GM23338 (cell line): Measurements from ENCODE around the gene ABHD12. TPM values are rescaled to one million over a fixed set of nuclear protein-coding genes. Genes with fewer than 3 reads are reported as not detected.

Experiments used
- ATAC-seq: fragments of 200-7000 bp; cut with Tn5 transposase; 3 replicates; pipeline ENCODE4 v1.9.1; 2020
- DNase-seq: peaks from one replicate; pipeline ENCODE4 v3.0.0-alpha.2; 2015; ENCODE audit warnings: low spot score
- H2AFZ ChIP-seq: fragments of 200-600 bp; sonication (generic); 2 replicates; pipeline ENCODE4 v1.8.0; 2016; ENCODE audit warnings: antibody characterized with exemption, mild to moderate bottlenecking, moderate library complexity
- H3F3A ChIP-seq: fragments of 200-600 bp; sonication (generic); replicated peaks from 2 replicates; pipeline ENCODE4 v1.8.0; 2017; ENCODE audit warnings: antibody characterized with exemption, mixed run types, low read depth
- H3K27ac ChIP-seq: fragments of 200-600 bp; sonication (generic); 2 replicates; pipeline ENCODE4 v1.6.1; 2016; ENCODE audit warnings: low read depth
- H3K27me3 ChIP-seq: fragments of 200-600 bp; sonication (generic); 2 replicates; pipeline ENCODE4 v1.8.0; 2016; ENCODE audit warnings: mild to moderate bottlenecking, mixed run types, moderate library complexity; ENCODE audit not compliant: insufficient read depth
- H3K36me3 ChIP-seq: fragments of 200-600 bp; sonication (generic); 2 replicates; pipeline ENCODE4 v1.8.0; 2016; ENCODE audit warnings: mild to moderate bottlenecking; ENCODE audit not compliant: insufficient read depth
- H3K4me1 ChIP-seq: fragments of 200-600 bp; sonication (generic); 2 replicates; pipeline ENCODE4 v1.8.0; 2016; ENCODE audit warnings: mild to moderate bottlenecking, moderate library complexity; ENCODE audit not compliant: insufficient read depth
- H3K4me2 ChIP-seq: fragments of 200-600 bp; sonication (generic); 2 replicates; pipeline ENCODE4 v1.7.1; 2017; ENCODE audit warnings: mixed run types
- H3K4me3 ChIP-seq: fragments of 200-600 bp; sonication (generic); 2 replicates; pipeline ENCODE4 v1.6.1; 2016; ENCODE audit warnings: mixed run types
- H3K79me2 ChIP-seq: fragments of 200-600 bp; sonication (generic); replicated peaks from 2 replicates; pipeline ENCODE4 v1.8.0; 2017; ENCODE audit warnings: mild to moderate bottlenecking; ENCODE audit not compliant: insufficient read depth
- H3K9me2 ChIP-seq: fragments of 200-600 bp; sonication (generic); 2 replicates; pipeline ENCODE4 v1.8.0; 2017; ENCODE audit not compliant: insufficient read depth
- H4K20me1 ChIP-seq: fragments of 200-600 bp; sonication (generic); replicated peaks from 2 replicates; pipeline ENCODE4 v1.8.0; 2017; ENCODE audit warnings: mild to moderate bottlenecking; ENCODE audit not compliant: insufficient read depth
- H3K27ac Mint-ChIP-seq: 2 replicates; pipeline ENCODE4 v1.8.0; 2020; ENCODE audit warnings: inconsistent platforms, mild to moderate bottlenecking, moderate library complexity, mixed read lengths
- H3K27me3 Mint-ChIP-seq: 3 replicates; pipeline ENCODE4 v1.8.0; 2022; ENCODE audit warnings: low read depth, mild to moderate bottlenecking, moderate library complexity, mixed read lengths, inconsistent platforms; ENCODE audit not compliant: insufficient read depth, poor library complexity
- H3K36me3 Mint-ChIP-seq: 3 replicates; pipeline ENCODE4 v1.8.0; 2021; ENCODE audit warnings: low read depth, mild to moderate bottlenecking, inconsistent platforms, moderate library complexity, mixed read lengths
- H3K4me1 Mint-ChIP-seq: 3 replicates; pipeline ENCODE4 v1.8.0; 2020; ENCODE audit warnings: mild to moderate bottlenecking, inconsistent platforms, mixed read lengths
- H3K4me3 Mint-ChIP-seq: 3 replicates; pipeline ENCODE4 v1.8.0; 2021; ENCODE audit warnings: moderate library complexity, mild to moderate bottlenecking, inconsistent platforms, mixed read lengths
- H3K9me3 Mint-ChIP-seq: 3 replicates; pipeline ENCODE4 v1.8.0; 2020; ENCODE audit warnings: moderate library complexity, mild to moderate bottlenecking, inconsistent platforms, mixed read lengths
- CREB1 ChIP-seq: fragments of 250-450 bp; sonication (Bioruptor Pico); IDR thresholded peaks from 2 replicates; pipeline ENCODE4 v1.5.0; 2020; ENCODE audit warnings: low read depth, mild to moderate bottlenecking, moderate library complexity
- EZH2 ChIP-seq: fragments of 200-600 bp; sonication (generic); IDR thresholded peaks from one replicate; pipeline ENCODE4 v1.8.0; 2017; ENCODE audit warnings: antibody characterized with exemption, mild to moderate bottlenecking, low read depth; ENCODE audit not compliant: unreplicated experiment
- EZH2phosphoT487 ChIP-seq: fragments of 200-600 bp; sonication (generic); IDR thresholded peaks from one replicate; pipeline ENCODE4 v1.8.1; 2018; ENCODE audit warnings: antibody characterized with exemption; ENCODE audit not compliant: unreplicated experiment
- JUNB ChIP-seq: IDR thresholded peaks from one replicate; pipeline ENCODE4 v1.6.1; 2016; ENCODE audit warnings: antibody characterized with exemption; ENCODE audit not compliant: unreplicated experiment
- NANOG ChIP-seq: IDR thresholded peaks from 2 replicates; pipeline ENCODE4 v1.6.1; 2016; ENCODE audit warnings: antibody characterized with exemption, borderline replicate concordance
- POLR2AphosphoS5 ChIP-seq: IDR thresholded peaks from 2 replicates; pipeline ENCODE4 v1.6.1; 2016; ENCODE audit warnings: antibody characterized with exemption, low read depth
- STAT1 ChIP-seq: IDR thresholded peaks from one replicate; pipeline ENCODE4 v1.6.1; 2016; ENCODE audit warnings: antibody characterized with exemption; ENCODE audit not compliant: unreplicated experiment
- ZNF114 ChIP-seq: fragments of 250-450 bp; sonication (Bioruptor Pico); IDR thresholded peaks from 2 replicates; pipeline ENCODE4 v1.5.0; 2020; ENCODE audit warnings: mild to moderate bottlenecking, moderate library complexity
- ZNF331 ChIP-seq: fragments of 250-450 bp; sonication (Bioruptor Pico); IDR thresholded peaks from 2 replicates; pipeline ENCODE4 v1.5.0; 2020; ENCODE audit warnings: low read depth, mild to moderate bottlenecking, moderate library complexity
- polyA plus RNA-seq: library from polyadenylated mRNA; unstranded; fragments of >200 nt; fragmentation: Nextera tagmentation; extraction: Ambion mirVana; gene quantifications from 2 replicates; pipeline ENCODE4 v1.2.1, GENCODE V29; 2016
- total RNA-seq: library from RNA; depleted of rRNA; stranded (reverse); fragments of >200 nt; shearing (Covaris generic); gene quantifications from 2 replicates; pipeline ENCODE4 v1.2.3, GENCODE V29; 2014
- TF ChIP-seq, protein P1 (sequence below): fragments of 250-450 bp; sonication (Bioruptor Pico); IDR thresholded peaks from 2 replicates; pipeline ENCODE4 v1.5.0; 2020; ENCODE audit warnings: mild to moderate bottlenecking, moderate library complexity
- TF ChIP-seq, protein P2 (sequence below): IDR thresholded peaks from one replicate; pipeline ENCODE4 v1.6.1; 2018; ENCODE audit warnings: antibody characterized with exemption; ENCODE audit not compliant: unreplicated experiment
- TF ChIP-seq, protein P3 (sequence below): IDR thresholded peaks from 2 replicates; pipeline ENCODE4 v1.6.1; 2016; ENCODE audit warnings: antibody characterized with exemption
- TF ChIP-seq, protein P4 (sequence below), 2 experiments: fragments of 200-600 bp in 1 of 2; sonication (generic) in 1 of 2; conservative IDR thresholded peaks; 2 replicates each; pipeline versions ENCODE4 v1.5.1 to v1.6.1; 2016 to 2017; ENCODE audit warnings: antibody characterized with exemption in 2 of 2, low read depth in 2 of 2, mild to moderate bottlenecking in 2 of 2, moderate library complexity in 1 of 2

ABHD12 gene
- total and polyA plus RNA-seq, 2 experiments from 2014 or later: 40.2 to 57.8 TPM

- no peak for TF ChIP-seq POLR2AphosphoS5
- no peak for TF ChIP-seq NANOG
- no peak for TF ChIP-seq ZNF114 (CRISPR knock-in tag)
- TF ChIP-seq ZNF331 (CRISPR knock-in tag): no peak
- TF ChIP-seq, protein P1, sequence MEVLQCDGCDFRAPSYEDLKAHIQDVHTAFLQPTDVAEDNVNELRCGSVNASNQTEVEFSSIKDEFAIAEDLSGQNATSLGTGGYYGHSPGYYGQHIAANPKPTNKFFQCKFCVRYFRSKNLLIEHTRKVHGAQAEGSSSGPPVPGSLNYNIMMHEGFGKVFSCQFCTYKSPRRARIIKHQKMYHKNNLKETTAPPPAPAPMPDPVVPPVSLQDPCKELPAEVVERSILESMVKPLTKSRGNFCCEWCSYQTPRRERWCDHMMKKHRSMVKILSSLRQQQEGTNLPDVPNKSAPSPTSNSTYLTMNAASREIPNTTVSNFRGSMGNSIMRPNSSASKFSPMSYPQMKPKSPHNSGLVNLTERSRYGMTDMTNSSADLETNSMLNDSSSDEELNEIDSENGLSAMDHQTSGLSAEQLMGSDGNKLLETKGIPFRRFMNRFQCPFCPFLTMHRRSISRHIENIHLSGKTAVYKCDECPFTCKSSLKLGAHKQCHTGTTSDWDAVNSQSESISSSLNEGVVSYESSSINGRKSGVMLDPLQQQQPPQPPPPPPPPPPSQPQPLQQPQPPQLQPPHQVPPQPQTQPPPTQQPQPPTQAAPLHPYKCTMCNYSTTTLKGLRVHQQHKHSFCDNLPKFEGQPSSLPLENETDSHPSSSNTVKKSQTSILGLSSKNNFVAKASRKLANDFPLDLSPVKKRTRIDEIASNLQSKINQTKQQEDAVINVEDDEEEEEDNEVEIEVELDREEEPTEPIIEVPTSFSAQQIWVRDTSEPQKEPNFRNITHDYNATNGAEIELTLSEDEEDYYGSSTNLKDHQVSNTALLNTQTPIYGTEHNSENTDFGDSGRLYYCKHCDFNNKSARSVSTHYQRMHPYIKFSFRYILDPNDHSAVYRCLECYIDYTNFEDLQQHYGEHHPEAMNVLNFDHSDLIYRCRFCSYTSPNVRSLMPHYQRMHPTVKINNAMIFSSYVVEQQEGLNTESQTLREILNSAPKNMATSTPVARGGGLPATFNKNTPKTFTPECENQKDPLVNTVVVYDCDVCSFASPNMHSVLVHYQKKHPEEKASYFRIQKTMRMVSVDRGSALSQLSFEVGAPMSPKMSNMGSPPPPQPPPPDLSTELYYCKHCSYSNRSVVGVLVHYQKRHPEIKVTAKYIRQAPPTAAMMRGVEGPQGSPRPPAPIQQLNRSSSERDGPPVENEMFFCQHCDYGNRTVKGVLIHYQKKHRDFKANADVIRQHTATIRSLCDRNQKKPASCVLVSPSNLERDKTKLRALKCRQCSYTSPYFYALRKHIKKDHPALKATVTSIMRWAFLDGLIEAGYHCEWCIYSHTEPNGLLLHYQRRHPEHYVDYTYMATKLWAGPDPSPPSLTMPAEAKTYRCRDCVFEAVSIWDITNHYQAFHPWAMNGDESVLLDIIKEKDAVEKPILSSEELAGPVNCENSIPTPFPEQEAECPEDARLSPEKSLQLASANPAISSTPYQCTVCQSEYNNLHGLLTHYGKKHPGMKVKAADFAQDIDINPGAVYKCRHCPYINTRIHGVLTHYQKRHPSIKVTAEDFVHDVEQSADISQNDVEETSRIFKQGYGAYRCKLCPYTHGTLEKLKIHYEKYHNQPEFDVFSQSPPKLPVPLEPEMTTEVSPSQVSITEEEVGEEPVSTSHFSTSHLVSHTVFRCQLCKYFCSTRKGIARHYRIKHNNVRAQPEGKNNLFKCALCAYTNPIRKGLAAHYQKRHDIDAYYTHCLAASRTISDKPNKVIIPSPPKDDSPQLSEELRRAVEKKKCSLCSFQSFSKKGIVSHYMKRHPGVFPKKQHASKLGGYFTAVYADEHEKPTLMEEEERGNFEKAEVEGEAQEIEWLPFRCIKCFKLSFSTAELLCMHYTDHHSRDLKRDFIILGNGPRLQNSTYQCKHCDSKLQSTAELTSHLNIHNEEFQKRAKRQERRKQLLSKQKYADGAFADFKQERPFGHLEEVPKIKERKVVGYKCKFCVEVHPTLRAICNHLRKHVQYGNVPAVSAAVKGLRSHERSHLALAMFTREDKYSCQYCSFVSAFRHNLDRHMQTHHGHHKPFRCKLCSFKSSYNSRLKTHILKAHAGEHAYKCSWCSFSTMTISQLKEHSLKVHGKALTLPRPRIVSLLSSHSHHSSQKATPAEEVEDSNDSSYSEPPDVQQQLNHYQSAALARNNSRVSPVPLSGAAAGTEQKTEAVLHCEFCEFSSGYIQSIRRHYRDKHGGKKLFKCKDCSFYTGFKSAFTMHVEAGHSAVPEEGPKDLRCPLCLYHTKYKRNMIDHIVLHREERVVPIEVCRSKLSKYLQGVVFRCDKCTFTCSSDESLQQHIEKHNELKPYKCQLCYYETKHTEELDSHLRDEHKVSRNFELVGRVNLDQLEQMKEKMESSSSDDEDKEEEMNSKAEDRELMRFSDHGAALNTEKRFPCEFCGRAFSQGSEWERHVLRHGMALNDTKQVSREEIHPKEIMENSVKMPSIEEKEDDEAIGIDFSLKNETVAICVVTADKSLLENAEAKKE: no peak
- no peak for TF ChIP-seq EZH2
Observed at GRCh38 chr20:25352746-25353145, 37.9 kb downstream of the ABHD12 start (continued).

DNA sequence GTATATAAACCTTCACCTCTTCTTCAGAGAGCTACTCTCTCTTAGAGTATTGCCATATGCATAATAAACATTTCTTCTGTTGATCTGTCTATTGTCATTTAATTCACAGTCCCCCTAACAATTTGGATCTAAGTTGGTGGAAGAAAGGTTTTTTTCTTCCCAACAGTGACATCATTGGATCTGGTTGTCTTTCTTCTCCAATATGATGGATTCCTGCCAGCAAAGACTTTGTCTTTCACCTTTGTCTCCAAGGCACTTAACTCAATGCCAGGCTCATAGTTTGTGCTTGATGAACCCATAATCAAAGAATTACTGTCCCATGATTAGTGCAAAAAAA, 39.6 kb downstream of the ABHD12 start:
- ATAC-seq (no peak), DNase-seq (no peak)
- Mint-ChIP-seq H3K27me3 (peaks cover 7% of the 10 kb centered on the region), H3K27ac (no peak overlapping the region), H3K36me3 (peaks cover 14% of the 10 kb centered on the region), H3K4me1 (peaks cover 43% of the 10 kb centered on the region), H3K9me3 (no peaks in the 10 kb centered on the region), H3K4me3 (no peak overlapping the region)
- H3K4me2 ChIP-seq: peak overlapping the region; percentile 38; the same call in 1 of the 2 replicates
- H3K9me2 ChIP-seq: no peaks in the 10 kb centered on the region
- H3F3A ChIP-seq: peaks cover 1% of the 10 kb centered on the region; the same call in 1 of the 2 replicates
- H3K36me3 ChIP-seq: no peaks in the 10 kb centered on the region
- no peak overlapping the region for H3K4me3 ChIP-seq
- H3K4me1 ChIP-seq: peaks cover 42% of the 10 kb centered on the region
- no peak overlapping the region; the same call in 1 of the 2 replicates for H3K27ac ChIP-seq
- H3K27me3 ChIP-seq: no peaks in the 10 kb centered on the region
- peaks cover 9% of the 10 kb centered on the region for H4K20me1 ChIP-seq
- H3K79me2 ChIP-seq: peaks cover 96% of the 10 kb centered on the region
- no peak overlapping the region for H2AFZ ChIP-seq
- TF ChIP-seq, protein P2, sequence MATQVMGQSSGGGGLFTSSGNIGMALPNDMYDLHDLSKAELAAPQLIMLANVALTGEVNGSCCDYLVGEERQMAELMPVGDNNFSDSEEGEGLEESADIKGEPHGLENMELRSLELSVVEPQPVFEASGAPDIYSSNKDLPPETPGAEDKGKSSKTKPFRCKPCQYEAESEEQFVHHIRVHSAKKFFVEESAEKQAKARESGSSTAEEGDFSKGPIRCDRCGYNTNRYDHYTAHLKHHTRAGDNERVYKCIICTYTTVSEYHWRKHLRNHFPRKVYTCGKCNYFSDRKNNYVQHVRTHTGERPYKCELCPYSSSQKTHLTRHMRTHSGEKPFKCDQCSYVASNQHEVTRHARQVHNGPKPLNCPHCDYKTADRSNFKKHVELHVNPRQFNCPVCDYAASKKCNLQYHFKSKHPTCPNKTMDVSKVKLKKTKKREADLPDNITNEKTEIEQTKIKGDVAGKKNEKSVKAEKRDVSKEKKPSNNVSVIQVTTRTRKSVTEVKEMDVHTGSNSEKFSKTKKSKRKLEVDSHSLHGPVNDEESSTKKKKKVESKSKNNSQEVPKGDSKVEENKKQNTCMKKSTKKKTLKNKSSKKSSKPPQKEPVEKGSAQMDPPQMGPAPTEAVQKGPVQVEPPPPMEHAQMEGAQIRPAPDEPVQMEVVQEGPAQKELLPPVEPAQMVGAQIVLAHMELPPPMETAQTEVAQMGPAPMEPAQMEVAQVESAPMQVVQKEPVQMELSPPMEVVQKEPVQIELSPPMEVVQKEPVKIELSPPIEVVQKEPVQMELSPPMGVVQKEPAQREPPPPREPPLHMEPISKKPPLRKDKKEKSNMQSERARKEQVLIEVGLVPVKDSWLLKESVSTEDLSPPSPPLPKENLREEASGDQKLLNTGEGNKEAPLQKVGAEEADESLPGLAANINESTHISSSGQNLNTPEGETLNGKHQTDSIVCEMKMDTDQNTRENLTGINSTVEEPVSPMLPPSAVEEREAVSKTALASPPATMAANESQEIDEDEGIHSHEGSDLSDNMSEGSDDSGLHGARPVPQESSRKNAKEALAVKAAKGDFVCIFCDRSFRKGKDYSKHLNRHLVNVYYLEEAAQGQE: no peak
- TF ChIP-seq CREB1 (CRISPR knock-in tag) (no peak), JUNB (no peak), NANOG (no peak), EZH2 (no peak), EZH2phosphoT487 (no peak), ZNF331 (CRISPR knock-in tag) (no peak), ZNF114 (CRISPR knock-in tag) (no peak), STAT1 (no peak), POLR2AphosphoS5 (no peak)
- TF ChIP-seq, protein P3, sequence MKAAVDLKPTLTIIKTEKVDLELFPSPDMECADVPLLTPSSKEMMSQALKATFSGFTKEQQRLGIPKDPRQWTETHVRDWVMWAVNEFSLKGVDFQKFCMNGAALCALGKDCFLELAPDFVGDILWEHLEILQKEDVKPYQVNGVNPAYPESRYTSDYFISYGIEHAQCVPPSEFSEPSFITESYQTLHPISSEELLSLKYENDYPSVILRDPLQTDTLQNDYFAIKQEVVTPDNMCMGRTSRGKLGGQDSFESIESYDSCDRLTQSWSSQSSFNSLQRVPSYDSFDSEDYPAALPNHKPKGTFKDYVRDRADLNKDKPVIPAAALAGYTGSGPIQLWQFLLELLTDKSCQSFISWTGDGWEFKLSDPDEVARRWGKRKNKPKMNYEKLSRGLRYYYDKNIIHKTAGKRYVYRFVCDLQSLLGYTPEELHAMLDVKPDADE: no peak
- TF ChIP-seq, protein P4, sequence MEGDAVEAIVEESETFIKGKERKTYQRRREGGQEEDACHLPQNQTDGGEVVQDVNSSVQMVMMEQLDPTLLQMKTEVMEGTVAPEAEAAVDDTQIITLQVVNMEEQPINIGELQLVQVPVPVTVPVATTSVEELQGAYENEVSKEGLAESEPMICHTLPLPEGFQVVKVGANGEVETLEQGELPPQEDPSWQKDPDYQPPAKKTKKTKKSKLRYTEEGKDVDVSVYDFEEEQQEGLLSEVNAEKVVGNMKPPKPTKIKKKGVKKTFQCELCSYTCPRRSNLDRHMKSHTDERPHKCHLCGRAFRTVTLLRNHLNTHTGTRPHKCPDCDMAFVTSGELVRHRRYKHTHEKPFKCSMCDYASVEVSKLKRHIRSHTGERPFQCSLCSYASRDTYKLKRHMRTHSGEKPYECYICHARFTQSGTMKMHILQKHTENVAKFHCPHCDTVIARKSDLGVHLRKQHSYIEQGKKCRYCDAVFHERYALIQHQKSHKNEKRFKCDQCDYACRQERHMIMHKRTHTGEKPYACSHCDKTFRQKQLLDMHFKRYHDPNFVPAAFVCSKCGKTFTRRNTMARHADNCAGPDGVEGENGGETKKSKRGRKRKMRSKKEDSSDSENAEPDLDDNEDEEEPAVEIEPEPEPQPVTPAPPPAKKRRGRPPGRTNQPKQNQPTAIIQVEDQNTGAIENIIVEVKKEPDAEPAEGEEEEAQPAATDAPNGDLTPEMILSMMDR (conservative IDR thresholded peaks at IDR 0.05; ENCODE audit: low read depth in 2 of 2): no peak
